OCI-LY1 (cell line): ENCODE measurements around the gene ZC2HC1C.

ENCODE experiments used
- CTCF ChIP-seq: fragments of 200-600 bp; sonication (generic), shearing (Covaris generic); IDR thresholded peaks from 2 replicates; pipeline ENCODE4 v1.5.1; 2017; ENCODE audit warnings: mild to moderate bottlenecking, antibody characterized with exemption, low read length, moderate library complexity, mixed read lengths
- EZH2 ChIP-seq: fragments of 200-600 bp; sonication (generic), shearing (Covaris generic); IDR thresholded peaks from 2 replicates; pipeline ENCODE4 v1.8.0; 2017; ENCODE audit warnings: borderline replicate concordance, mixed run types, mild to moderate bottlenecking, antibody characterized with exemption, low read length, moderate library complexity, mixed read lengths

DNA sequence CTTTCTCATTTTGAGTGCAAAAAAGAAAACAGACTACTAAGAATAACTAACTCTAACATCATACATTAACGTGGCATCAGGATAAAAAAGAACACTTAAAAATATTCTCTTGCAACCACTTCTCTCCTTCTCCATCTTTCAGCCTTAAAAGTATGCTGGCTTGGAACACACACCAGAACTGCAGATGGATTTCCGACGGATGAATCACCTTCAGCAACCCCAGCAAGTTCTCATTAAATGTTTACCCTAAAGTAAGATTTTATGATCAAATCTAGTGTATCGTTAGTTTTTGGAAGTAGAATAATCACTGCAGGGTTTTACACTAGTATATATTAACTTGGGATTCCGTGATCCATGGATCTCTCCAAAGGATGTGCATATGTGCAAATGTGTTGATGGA is 56.2 kb downstream of the ZC2HC1C start:
- no peak for TF ChIP-seq CTCF
- TF ChIP-seq EZH2 = no peak
